GM23338 (cell line): ENCODE measurements around the gene RSRC1. TPM values are rescaled to one million over a fixed set of nuclear protein-coding genes. Genes with fewer than 3 reads are reported as not detected.
A peak's percentile ranks its signal among the peaks of the same experiment; 100 is the strongest.

Source experiments
- ATAC-seq: fragments of 200-7000 bp; cut with Tn5 transposase; 3 replicates; pipeline ENCODE4 v1.9.1; 2020
- DNase-seq: peaks from one replicate; pipeline ENCODE4 v3.0.0-alpha.2; 2015; ENCODE audit warnings: low spot score
- H2AFZ ChIP-seq: fragments of 200-600 bp; sonication (generic); 2 replicates; pipeline ENCODE4 v1.8.0; 2016; ENCODE audit warnings: antibody characterized with exemption, mild to moderate bottlenecking, moderate library complexity
- H3F3A ChIP-seq: fragments of 200-600 bp; sonication (generic); replicated peaks from 2 replicates; pipeline ENCODE4 v1.8.0; 2017; ENCODE audit warnings: antibody characterized with exemption, mixed run types, low read depth
- H3K27ac ChIP-seq: fragments of 200-600 bp; sonication (generic); 2 replicates; pipeline ENCODE4 v1.6.1; 2016; ENCODE audit warnings: low read depth
- H3K27me3 ChIP-seq: fragments of 200-600 bp; sonication (generic); 2 replicates; pipeline ENCODE4 v1.8.0; 2016; ENCODE audit warnings: mild to moderate bottlenecking, mixed run types, moderate library complexity; ENCODE audit not compliant: insufficient read depth
- H3K36me3 ChIP-seq: fragments of 200-600 bp; sonication (generic); 2 replicates; pipeline ENCODE4 v1.8.0; 2016; ENCODE audit warnings: mild to moderate bottlenecking; ENCODE audit not compliant: insufficient read depth
- H3K4me1 ChIP-seq: fragments of 200-600 bp; sonication (generic); 2 replicates; pipeline ENCODE4 v1.8.0; 2016; ENCODE audit warnings: mild to moderate bottlenecking, moderate library complexity; ENCODE audit not compliant: insufficient read depth
- H3K4me2 ChIP-seq: fragments of 200-600 bp; sonication (generic); 2 replicates; pipeline ENCODE4 v1.7.1; 2017; ENCODE audit warnings: mixed run types
- H3K4me3 ChIP-seq: fragments of 200-600 bp; sonication (generic); 2 replicates; pipeline ENCODE4 v1.6.1; 2016; ENCODE audit warnings: mixed run types
- H3K79me2 ChIP-seq: fragments of 200-600 bp; sonication (generic); replicated peaks from 2 replicates; pipeline ENCODE4 v1.8.0; 2017; ENCODE audit warnings: mild to moderate bottlenecking; ENCODE audit not compliant: insufficient read depth
- H3K9me2 ChIP-seq: fragments of 200-600 bp; sonication (generic); 2 replicates; pipeline ENCODE4 v1.8.0; 2017; ENCODE audit not compliant: insufficient read depth
- H4K20me1 ChIP-seq: fragments of 200-600 bp; sonication (generic); replicated peaks from 2 replicates; pipeline ENCODE4 v1.8.0; 2017; ENCODE audit warnings: mild to moderate bottlenecking; ENCODE audit not compliant: insufficient read depth
- H3K27ac Mint-ChIP-seq: 2 replicates; pipeline ENCODE4 v1.8.0; 2020; ENCODE audit warnings: inconsistent platforms, mild to moderate bottlenecking, moderate library complexity, mixed read lengths
- H3K27me3 Mint-ChIP-seq: 3 replicates; pipeline ENCODE4 v1.8.0; 2022; ENCODE audit warnings: low read depth, mild to moderate bottlenecking, moderate library complexity, mixed read lengths, inconsistent platforms; ENCODE audit not compliant: insufficient read depth, poor library complexity
- H3K36me3 Mint-ChIP-seq: 3 replicates; pipeline ENCODE4 v1.8.0; 2021; ENCODE audit warnings: low read depth, mild to moderate bottlenecking, inconsistent platforms, moderate library complexity, mixed read lengths
- H3K4me1 Mint-ChIP-seq: 3 replicates; pipeline ENCODE4 v1.8.0; 2020; ENCODE audit warnings: mild to moderate bottlenecking, inconsistent platforms, mixed read lengths
- H3K4me3 Mint-ChIP-seq: 3 replicates; pipeline ENCODE4 v1.8.0; 2021; ENCODE audit warnings: moderate library complexity, mild to moderate bottlenecking, inconsistent platforms, mixed read lengths
- H3K9me3 Mint-ChIP-seq: 3 replicates; pipeline ENCODE4 v1.8.0; 2020; ENCODE audit warnings: moderate library complexity, mild to moderate bottlenecking, inconsistent platforms, mixed read lengths
- CREB1 ChIP-seq: fragments of 250-450 bp; sonication (Bioruptor Pico); IDR thresholded peaks from 2 replicates; pipeline ENCODE4 v1.5.0; 2020; ENCODE audit warnings: low read depth, mild to moderate bottlenecking, moderate library complexity
- EZH2 ChIP-seq: fragments of 200-600 bp; sonication (generic); IDR thresholded peaks from one replicate; pipeline ENCODE4 v1.8.0; 2017; ENCODE audit warnings: antibody characterized with exemption, mild to moderate bottlenecking, low read depth; ENCODE audit not compliant: unreplicated experiment
- EZH2phosphoT487 ChIP-seq: fragments of 200-600 bp; sonication (generic); IDR thresholded peaks from one replicate; pipeline ENCODE4 v1.8.1; 2018; ENCODE audit warnings: antibody characterized with exemption; ENCODE audit not compliant: unreplicated experiment
- JUNB ChIP-seq: IDR thresholded peaks from one replicate; pipeline ENCODE4 v1.6.1; 2016; ENCODE audit warnings: antibody characterized with exemption; ENCODE audit not compliant: unreplicated experiment
- NANOG ChIP-seq: IDR thresholded peaks from 2 replicates; pipeline ENCODE4 v1.6.1; 2016; ENCODE audit warnings: antibody characterized with exemption, borderline replicate concordance
- POLR2AphosphoS5 ChIP-seq: IDR thresholded peaks from 2 replicates; pipeline ENCODE4 v1.6.1; 2016; ENCODE audit warnings: antibody characterized with exemption, low read depth
- STAT1 ChIP-seq: IDR thresholded peaks from one replicate; pipeline ENCODE4 v1.6.1; 2016; ENCODE audit warnings: antibody characterized with exemption; ENCODE audit not compliant: unreplicated experiment
- ZNF114 ChIP-seq: fragments of 250-450 bp; sonication (Bioruptor Pico); IDR thresholded peaks from 2 replicates; pipeline ENCODE4 v1.5.0; 2020; ENCODE audit warnings: mild to moderate bottlenecking, moderate library complexity
- ZNF331 ChIP-seq: fragments of 250-450 bp; sonication (Bioruptor Pico); IDR thresholded peaks from 2 replicates; pipeline ENCODE4 v1.5.0; 2020; ENCODE audit warnings: low read depth, mild to moderate bottlenecking, moderate library complexity
- polyA plus RNA-seq: library from polyadenylated mRNA; unstranded; fragments of >200 nt; fragmentation: Nextera tagmentation; extraction: Ambion mirVana; gene quantifications from 2 replicates; pipeline ENCODE4 v1.2.1, GENCODE V29; 2016
- total RNA-seq: library from RNA; depleted of rRNA; stranded (reverse); fragments of >200 nt; shearing (Covaris generic); gene quantifications from 2 replicates; pipeline ENCODE4 v1.2.3, GENCODE V29; 2014
- TF ChIP-seq, protein P1 (sequence below): fragments of 250-450 bp; sonication (Bioruptor Pico); IDR thresholded peaks from 2 replicates; pipeline ENCODE4 v1.5.0; 2020; ENCODE audit warnings: mild to moderate bottlenecking, moderate library complexity
- TF ChIP-seq, protein P2 (sequence below), 2 experiments: fragments of 200-600 bp in 1 of 2; sonication (generic) in 1 of 2; conservative IDR thresholded peaks; 2 replicates each; pipeline versions ENCODE4 v1.5.1 to v1.6.1; 2016 to 2017; ENCODE audit warnings: antibody characterized with exemption in 2 of 2, low read depth in 2 of 2, mild to moderate bottlenecking in 2 of 2, moderate library complexity in 1 of 2

RSRC1 gene
- total and polyA plus RNA-seq, 2 experiments from 2014 or later = 32.5 to 76.8 TPM

DNA sequence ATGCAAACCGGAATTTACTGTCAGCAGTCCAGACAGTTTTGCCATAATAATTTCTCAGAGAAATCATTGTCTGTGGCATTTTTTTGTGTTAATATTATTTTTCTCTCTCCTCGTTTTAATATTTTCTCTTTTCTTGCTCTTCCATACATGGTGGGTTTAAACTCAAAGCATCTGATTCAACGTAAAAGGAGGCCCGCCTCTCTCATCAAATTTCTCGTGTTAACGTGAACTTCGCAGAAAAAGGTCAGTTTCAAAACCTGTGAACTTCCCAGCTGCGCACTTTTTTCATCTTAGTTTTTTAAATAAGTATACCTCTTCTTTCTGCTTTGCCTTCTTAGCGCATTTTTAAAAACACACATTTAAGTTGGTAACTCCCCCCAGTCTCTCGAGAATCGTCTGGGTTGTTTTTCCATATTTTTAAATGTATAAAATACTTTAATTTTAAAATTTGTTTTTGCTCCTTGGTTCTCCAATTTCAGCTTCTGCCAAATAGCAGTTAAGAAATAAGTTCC is 12.8 kb upstream of the RSRC1 start:
- Histone ChIP-seq H3F3A (peaks cover 9% of the 10 kb centered on the region; the same call in 1 of the 2 replicates), H2AFZ (no peak overlapping the region; the same call in 1 of the 2 replicates), H3K4me1 (peaks cover 66% of the 10 kb centered on the region), H3K9me2 (no peaks in the 10 kb centered on the region), H3K27me3 (peaks cover 96% of the 10 kb centered on the region), H3K27ac (no peak overlapping the region), H3K36me3 (no peaks in the 10 kb centered on the region), H4K20me1 (peaks cover 10% of the 10 kb centered on the region; the same call in 1 of the 2 replicates), H3K4me3 (peak overlapping the region; percentile 88), H3K4me2 (peak overlapping the region; percentile 89), H3K79me2 (no peaks in the 10 kb centered on the region)
- no peaks in the 10 kb centered on the region for H3K36me3 Mint-ChIP-seq
- H3K9me3 Mint-ChIP-seq = peaks cover 3% of the 10 kb centered on the region; the same call in 2 of the 3 replicates
- TF ChIP-seq EZH2 = peak; percentile 80
- TF ChIP-seq CREB1 = no peak
- no peak overlapping the region for H3K27ac Mint-ChIP-seq
- H3K27me3 Mint-ChIP-seq = peaks cover 90% of the 10 kb centered on the region
- peak overlapping the region; percentile 95 for H3K4me3 Mint-ChIP-seq
- DNase-seq (no peak), ATAC-seq (no peak)
- H3K4me1 Mint-ChIP-seq = peaks cover 29% of the 10 kb centered on the region

DNA sequence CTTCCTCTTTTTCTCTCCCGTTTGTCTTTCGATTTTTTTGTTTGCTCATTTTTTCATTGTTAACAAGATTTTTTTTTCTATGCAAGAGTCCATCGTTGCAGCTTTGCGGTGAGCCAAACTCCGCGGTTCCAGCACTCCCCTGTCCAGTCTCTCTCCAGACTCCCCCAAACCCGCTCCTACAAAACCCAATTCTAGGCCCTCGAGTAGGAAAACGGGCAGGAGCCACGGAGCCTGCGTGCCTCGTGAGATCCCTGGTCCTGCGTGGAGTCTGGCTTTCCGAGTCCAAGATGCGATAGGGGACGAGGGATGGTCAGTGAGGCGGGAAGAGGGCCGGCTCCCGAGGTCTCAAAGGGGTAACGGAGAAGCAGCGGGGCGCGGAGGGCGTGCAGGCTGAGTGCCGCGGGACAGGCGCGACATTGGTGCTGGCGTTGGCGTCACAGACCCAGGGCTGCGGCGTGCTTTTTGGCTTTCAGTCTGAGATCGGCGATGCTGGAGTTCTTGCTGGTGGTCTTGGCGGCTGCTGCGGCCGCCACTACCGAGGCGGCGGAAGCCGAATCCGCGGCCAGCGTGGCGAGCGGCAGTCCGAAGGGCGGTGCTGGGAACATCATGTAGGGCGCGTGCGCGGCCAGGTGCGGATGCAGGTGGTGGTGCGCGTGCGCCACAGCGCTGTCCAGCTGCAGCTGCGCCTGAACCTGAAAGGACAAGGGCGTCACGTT is 12.1 kb upstream of the RSRC1 start:
- ATAC-seq (peak; percentile 57), DNase-seq (peak; percentile 95)
- H3K4me1 ChIP-seq = peaks cover 72% of the 10 kb centered on the region
- peaks cover 96% of the 10 kb centered on the region for H3K27me3 ChIP-seq
- peaks cover 34% of the 10 kb centered on the region for H3K4me1 Mint-ChIP-seq
- peak overlapping the region; percentile 95 for H3K4me3 Mint-ChIP-seq
- peaks cover 9% of the 10 kb centered on the region; the same call in 1 of the 2 replicates for H3F3A ChIP-seq
- H3K27ac Mint-ChIP-seq = no peak overlapping the region
- peak overlapping the region; percentile 89 for H3K4me2 ChIP-seq
- no peaks in the 10 kb centered on the region for H3K36me3 ChIP-seq
- peaks cover 10% of the 10 kb centered on the region; the same call in 1 of the 2 replicates for H4K20me1 ChIP-seq
- no peak overlapping the region for H3K27ac ChIP-seq
- no peaks in the 10 kb centered on the region for H3K79me2 ChIP-seq
- peak overlapping the region; percentile 88 for H3K4me3 ChIP-seq
- peaks cover 3% of the 10 kb centered on the region; the same call in 2 of the 3 replicates for H3K9me3 Mint-ChIP-seq
- H2AFZ ChIP-seq = peak overlapping the region; percentile 97
- H3K9me2 ChIP-seq = no peaks in the 10 kb centered on the region
- no peaks in the 10 kb centered on the region for H3K36me3 Mint-ChIP-seq
- peaks cover 96% of the 10 kb centered on the region for H3K27me3 Mint-ChIP-seq
- TF ChIP-seq EZH2 (peak; percentile 74), JUNB (no peak), NANOG (no peak), STAT1 (no peak), EZH2phosphoT487 (peak; percentile 82), ZNF114 (CRISPR knock-in tag) (no peak), POLR2AphosphoS5 (peak; percentile 47; the same call in 1 of the 2 replicates), ZNF331 (CRISPR knock-in tag) (no peak)
- TF ChIP-seq, protein P1, sequence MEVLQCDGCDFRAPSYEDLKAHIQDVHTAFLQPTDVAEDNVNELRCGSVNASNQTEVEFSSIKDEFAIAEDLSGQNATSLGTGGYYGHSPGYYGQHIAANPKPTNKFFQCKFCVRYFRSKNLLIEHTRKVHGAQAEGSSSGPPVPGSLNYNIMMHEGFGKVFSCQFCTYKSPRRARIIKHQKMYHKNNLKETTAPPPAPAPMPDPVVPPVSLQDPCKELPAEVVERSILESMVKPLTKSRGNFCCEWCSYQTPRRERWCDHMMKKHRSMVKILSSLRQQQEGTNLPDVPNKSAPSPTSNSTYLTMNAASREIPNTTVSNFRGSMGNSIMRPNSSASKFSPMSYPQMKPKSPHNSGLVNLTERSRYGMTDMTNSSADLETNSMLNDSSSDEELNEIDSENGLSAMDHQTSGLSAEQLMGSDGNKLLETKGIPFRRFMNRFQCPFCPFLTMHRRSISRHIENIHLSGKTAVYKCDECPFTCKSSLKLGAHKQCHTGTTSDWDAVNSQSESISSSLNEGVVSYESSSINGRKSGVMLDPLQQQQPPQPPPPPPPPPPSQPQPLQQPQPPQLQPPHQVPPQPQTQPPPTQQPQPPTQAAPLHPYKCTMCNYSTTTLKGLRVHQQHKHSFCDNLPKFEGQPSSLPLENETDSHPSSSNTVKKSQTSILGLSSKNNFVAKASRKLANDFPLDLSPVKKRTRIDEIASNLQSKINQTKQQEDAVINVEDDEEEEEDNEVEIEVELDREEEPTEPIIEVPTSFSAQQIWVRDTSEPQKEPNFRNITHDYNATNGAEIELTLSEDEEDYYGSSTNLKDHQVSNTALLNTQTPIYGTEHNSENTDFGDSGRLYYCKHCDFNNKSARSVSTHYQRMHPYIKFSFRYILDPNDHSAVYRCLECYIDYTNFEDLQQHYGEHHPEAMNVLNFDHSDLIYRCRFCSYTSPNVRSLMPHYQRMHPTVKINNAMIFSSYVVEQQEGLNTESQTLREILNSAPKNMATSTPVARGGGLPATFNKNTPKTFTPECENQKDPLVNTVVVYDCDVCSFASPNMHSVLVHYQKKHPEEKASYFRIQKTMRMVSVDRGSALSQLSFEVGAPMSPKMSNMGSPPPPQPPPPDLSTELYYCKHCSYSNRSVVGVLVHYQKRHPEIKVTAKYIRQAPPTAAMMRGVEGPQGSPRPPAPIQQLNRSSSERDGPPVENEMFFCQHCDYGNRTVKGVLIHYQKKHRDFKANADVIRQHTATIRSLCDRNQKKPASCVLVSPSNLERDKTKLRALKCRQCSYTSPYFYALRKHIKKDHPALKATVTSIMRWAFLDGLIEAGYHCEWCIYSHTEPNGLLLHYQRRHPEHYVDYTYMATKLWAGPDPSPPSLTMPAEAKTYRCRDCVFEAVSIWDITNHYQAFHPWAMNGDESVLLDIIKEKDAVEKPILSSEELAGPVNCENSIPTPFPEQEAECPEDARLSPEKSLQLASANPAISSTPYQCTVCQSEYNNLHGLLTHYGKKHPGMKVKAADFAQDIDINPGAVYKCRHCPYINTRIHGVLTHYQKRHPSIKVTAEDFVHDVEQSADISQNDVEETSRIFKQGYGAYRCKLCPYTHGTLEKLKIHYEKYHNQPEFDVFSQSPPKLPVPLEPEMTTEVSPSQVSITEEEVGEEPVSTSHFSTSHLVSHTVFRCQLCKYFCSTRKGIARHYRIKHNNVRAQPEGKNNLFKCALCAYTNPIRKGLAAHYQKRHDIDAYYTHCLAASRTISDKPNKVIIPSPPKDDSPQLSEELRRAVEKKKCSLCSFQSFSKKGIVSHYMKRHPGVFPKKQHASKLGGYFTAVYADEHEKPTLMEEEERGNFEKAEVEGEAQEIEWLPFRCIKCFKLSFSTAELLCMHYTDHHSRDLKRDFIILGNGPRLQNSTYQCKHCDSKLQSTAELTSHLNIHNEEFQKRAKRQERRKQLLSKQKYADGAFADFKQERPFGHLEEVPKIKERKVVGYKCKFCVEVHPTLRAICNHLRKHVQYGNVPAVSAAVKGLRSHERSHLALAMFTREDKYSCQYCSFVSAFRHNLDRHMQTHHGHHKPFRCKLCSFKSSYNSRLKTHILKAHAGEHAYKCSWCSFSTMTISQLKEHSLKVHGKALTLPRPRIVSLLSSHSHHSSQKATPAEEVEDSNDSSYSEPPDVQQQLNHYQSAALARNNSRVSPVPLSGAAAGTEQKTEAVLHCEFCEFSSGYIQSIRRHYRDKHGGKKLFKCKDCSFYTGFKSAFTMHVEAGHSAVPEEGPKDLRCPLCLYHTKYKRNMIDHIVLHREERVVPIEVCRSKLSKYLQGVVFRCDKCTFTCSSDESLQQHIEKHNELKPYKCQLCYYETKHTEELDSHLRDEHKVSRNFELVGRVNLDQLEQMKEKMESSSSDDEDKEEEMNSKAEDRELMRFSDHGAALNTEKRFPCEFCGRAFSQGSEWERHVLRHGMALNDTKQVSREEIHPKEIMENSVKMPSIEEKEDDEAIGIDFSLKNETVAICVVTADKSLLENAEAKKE (CRISPR knock-in tag) = no peak
- TF ChIP-seq, protein P2, sequence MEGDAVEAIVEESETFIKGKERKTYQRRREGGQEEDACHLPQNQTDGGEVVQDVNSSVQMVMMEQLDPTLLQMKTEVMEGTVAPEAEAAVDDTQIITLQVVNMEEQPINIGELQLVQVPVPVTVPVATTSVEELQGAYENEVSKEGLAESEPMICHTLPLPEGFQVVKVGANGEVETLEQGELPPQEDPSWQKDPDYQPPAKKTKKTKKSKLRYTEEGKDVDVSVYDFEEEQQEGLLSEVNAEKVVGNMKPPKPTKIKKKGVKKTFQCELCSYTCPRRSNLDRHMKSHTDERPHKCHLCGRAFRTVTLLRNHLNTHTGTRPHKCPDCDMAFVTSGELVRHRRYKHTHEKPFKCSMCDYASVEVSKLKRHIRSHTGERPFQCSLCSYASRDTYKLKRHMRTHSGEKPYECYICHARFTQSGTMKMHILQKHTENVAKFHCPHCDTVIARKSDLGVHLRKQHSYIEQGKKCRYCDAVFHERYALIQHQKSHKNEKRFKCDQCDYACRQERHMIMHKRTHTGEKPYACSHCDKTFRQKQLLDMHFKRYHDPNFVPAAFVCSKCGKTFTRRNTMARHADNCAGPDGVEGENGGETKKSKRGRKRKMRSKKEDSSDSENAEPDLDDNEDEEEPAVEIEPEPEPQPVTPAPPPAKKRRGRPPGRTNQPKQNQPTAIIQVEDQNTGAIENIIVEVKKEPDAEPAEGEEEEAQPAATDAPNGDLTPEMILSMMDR (conservative IDR thresholded peaks at IDR 0.05; ENCODE audit: low read depth in 2 of 2) = no peak
